Fibroblast of skin of abdomen (primary cell): ENCODE data around the gene PLXNA1. TPM values are rescaled to one million over a fixed set of nuclear protein-coding genes. Genes with fewer than 3 reads are reported as not detected.

Experiments
- DNase-seq: peaks from one replicate; pipeline ENCODE4 v3.0.0-alpha.2; 2013
- polyA plus RNA-seq, 2 experiments: library from polyadenylated mRNA; unstranded; fragments of 120-200 nt; gene quantifications; one replicate each; pipeline ENCODE4 v1.2.1, GENCODE V29; 2013; ENCODE audit not compliant: insufficient read length in 2 of 2

Gene PLXNA1
- polyA plus RNA-seq (2013, experiment 1 of 2; ENCODE audit: insufficient read length): 52.0 TPM
- polyA plus RNA-seq (2013, experiment 2 of 2; ENCODE audit: insufficient read length): 54.6 TPM

DNA sequence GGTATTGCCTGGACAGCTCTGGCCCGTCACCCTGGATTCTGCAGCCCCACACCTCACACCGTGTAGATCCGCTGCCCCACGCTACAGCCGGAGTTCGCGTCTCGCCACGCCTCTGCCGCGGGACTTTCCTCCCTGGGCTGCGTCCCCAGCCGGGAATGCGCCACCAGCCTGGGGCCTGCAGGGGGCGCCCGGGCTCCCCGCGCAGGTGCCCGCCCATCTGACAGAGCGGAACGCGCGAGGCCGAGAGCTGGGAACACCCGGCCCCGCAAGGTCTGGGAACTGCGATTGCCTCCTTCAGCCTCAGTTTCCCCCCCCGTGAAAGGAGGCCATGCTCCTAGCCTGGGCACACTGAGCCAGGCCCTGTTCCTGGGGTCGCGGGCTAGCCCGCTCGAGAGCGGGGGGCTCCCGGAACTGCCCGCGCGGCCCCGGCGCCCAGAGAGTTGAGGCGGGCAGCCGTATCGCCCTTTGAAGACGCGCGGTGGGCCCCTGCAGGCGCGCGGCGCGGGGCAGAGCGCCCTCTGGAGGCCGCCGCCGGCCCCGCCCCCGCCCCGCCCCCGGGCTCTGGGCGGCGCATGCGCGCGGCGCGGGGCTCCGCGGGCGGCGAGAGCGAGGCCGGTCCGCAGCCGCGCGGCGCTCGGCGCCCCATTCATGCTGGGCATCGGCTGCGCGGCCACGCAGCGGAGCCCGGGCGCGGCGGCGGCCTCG is at the start of gene PLXNA1:
Gene PLXNA1 (plus strand): TSS at position 645 of the 705 bp plus-strand sequence. CDS start 5,479 bp downstream, outside the sequence.
- DNase-seq: peak; percentile 75

- peak; percentile 62 for DNase-seq
Measured at GRCh38 chr3:126934031-126934531, 48.8 kb upstream of the PLXNA1 start.

- DNase-seq: no peak
Measured at GRCh38 chr3:126934991-126935390, 47.9 kb upstream of the PLXNA1 start.

DNA sequence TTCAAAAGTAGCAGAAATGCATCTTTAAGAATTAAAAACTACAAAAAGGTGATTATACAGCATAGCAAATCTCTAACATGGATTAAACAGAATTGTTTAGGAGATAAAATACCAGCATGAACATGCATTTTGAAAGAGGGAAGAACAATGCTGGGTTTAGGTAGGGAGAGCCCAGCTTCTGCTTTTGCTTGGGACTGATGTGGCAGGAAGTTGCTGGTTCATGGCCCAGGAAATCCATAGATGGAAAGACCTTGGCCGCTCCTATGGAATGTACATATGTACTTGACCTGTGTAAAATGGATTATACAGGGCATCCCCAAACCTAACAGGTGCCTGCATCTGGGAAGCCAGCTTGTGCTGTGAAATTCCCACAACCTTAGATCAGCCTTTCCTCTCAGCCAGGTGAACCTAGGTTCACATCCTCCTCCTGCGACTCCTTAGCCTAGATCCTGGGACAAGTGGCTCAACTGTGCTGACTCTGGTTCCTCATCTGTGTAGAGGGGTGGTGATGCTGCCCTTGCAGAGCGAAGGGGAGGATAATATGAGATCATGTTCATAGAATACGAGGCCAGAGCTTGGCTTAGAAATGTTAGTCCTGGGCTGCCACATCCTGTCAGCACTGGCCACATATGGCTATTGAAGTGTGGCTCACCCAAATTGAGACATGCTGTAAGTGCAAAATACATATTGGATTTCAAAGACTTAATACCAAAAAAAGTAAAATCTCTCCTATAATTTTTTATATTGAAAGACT is 47.0 kb upstream of the PLXNA1 start:
- no peak for DNase-seq

DNA sequence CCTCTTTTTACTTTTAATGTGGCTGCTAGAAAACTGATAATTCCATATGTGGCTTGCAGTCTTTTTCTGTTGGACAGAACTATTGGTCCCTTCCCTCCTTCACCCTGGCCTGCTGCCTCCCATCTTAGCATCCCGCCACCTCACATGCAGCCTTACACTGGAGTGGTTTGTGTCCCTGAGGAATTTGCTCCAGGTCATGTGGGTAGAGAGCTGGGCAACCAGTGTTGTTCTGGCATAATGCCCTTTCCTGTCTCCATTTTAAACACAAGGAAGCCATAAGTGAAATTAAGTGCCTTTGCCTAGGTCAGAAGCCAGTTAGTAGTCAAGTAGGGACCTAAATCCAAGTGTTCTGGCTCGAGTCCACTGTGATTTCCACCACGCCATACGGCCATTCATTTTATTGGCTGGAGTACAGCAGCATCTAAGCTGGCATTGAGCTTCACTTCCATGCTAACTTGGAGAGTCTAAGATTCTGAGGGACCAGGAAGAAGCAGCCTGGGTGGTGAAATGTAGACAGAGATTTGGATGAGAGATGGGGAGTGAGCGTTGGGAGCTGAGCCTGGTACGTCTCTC is 46.0 kb upstream of the PLXNA1 start:
- no peak for DNase-seq

GRCh38 chr3:126937533-126937932 is 45.4 kb upstream of the PLXNA1 start:
- no peak for DNase-seq

GRCh38 chr3:126937973-126938372 is 44.9 kb upstream of the PLXNA1 start:
- no peak for DNase-seq

GRCh38 chr3:126938520-126939337 is 44.2 kb upstream of the PLXNA1 start:
- DNase-seq: no peak

DNA sequence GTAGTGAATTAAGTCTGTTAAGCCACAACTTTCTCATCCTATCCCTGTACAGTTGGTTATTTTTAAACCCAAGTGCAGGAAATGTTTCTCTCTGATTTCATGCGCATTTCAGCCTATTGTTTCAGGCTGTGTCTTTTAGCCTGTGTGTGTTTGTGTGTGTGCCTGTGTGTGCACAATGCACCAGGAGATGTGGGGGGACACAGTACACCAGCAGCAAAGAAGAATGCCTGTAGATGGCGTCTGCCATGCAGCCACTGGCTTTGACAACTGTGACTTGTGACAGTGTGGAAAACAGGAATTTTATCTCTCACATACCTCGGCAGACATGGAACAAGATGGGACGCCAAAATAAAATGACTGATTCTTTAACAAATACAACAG is 43.6 kb upstream of the PLXNA1 start:
- DNase-seq: no peak

GRCh38 chr3:126939733-126940132 is 43.2 kb upstream of the PLXNA1 start:
- no peak for DNase-seq

GRCh38 chr3:126941721-126942270 is 41.1 kb upstream of the PLXNA1 start:
- no peak for DNase-seq

DNA sequence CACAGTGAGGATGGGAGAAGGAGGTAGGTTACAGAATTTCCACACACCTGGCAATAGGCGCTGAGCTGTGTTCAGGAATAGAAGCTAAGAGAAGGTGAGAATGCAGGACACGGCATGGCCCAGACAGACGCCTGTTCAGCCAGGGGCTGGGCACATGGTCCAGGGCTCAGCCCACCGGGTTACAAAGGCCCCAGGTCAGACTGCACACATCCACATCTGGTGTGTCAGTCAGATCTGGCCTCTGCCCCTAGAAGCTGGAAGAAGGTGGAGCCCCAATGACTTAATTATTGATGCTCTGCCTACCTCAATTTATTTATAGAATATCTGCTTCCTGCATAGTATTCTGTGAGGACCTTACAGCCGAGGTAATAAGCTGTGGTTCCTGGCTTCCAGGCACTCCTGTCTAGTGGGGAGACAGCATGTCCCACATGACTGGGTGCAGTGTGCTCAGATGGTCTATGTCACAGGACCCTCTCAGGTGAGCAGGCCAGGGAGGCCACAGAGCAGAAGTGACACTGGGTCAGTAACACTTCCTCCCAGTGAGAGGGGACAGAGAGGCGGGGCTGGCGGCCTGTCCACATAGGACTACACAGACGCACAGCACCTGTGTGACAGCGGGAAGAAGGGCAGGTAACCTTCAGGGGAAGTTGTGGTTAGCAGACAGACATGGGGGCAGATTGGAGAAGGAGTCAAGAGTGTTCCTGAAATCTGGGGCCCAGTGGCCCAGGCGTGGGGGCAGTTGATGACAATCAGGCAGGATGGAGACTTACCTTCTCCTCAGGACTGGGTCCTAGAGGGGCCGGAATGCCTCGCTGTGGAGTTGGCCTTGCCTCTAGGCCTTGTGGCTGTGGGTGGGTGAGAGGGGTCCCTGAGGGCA is 38.6 kb upstream of the PLXNA1 start:
- DNase-seq: no peak

- DNase-seq: no peak
Measured at GRCh38 chr3:126945171-126945721, 37.7 kb upstream of the PLXNA1 start.

GRCh38 chr3:126945891-126946290 is 37.0 kb upstream of the PLXNA1 start:
- DNase-seq: no peak

- DNase-seq: no peak
Measured at GRCh38 chr3:126946405-126946804, 36.5 kb upstream of the PLXNA1 start.

DNA sequence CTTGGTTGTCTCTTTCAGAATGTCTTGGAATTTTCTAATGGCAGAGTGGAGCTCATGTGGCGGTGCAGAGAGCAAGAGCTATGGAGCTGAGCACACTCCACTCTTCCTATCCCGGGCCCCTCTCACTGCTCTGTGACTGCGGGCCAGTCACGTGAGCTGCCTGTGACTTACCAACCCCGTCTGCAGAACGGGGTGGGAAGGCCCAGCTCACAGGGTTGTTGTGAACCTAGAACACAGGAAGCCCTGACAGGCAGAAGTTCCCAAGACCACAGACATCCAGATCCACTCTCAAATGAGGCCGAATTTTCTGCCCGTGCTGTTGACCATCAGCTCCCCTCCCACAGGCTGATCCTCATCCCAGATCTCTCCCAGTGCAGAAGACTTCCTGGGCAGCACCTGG is 35.5 kb upstream of the PLXNA1 start:
- DNase-seq: no peak

DNA sequence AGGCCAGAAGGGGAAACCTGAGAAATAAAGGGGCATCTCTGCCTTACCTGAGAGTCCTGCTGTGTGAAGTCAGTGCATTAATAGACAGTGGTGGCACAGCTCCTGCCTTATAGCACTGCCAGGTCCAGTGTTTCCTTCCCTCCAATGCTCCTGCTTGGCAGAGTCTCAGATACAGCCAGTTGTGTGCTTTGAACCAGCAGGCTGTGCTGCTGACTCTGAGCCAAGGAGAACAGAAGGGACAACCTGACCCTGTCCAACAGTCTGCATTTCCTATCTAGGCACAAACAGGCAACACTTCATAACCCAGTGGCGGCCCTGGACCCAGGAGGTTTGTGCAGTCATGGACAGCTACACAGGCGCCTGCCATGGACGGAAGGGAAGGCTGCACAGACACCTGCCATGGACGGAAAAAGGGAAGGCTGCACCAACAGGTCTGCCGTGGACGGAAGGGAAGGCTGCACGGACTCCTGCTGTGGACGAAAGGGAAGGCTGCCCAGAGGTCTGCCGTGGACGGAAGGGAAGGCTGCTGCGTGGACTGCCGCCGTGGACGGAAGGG is 33.9 kb upstream of the PLXNA1 start:
- no peak for DNase-seq

DNA sequence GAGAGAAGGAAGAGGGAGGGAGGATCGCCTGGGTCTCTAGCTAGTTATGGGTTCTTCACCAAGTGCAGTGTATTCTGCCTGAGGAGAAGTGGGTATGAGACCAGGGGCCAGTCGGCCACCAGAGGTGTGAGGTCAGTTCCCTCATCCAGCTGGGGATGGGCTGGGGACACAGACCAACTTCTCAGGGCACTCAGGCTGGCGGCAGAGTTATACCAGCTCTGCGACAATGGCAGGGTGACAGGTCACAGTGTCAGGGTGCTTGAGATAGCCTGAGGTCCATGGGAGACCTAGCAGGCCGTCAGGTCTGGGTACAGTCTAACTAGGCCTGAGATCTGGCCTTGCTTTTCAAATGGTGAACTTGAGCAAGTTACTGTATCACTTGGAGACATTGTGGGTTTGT is 31.4 kb upstream of the PLXNA1 start:
- DNase-seq: no peak

- DNase-seq: no peak
Measured at GRCh38 chr3:126952261-126952982, 30.5 kb upstream of the PLXNA1 start.
